Adrenal gland (tissue), 5 donors: ENCODE data around the gene RFX1.

Experiments
- CTCF ChIP-seq, 6 experiments: fragments of 450-650 bp in 4 of 6; fragments of 200-600 bp in 2 of 6; sonication (generic) in 1 of 6; IDR thresholded peaks; 1 replicate in 5 of 6; 2 replicates in 1 of 6; pipeline versions ENCODE4 v1.5.1 to v1.8.0; 2016 to 2021; ENCODE audit warnings: antibody characterized with exemption in 6 of 6, mild to moderate bottlenecking in 2 of 6, moderate library complexity in 1 of 6
- POLR2A ChIP-seq, 2 donors: fragments of 450-650 bp; IDR thresholded peaks; one replicate each; pipeline ENCODE4 v1.6.1; 2017; ENCODE audit warnings: antibody characterized with exemption in 2 of 2, mild to moderate bottlenecking in 2 of 2, moderate library complexity in 1 of 2
- donor health status: DM: no; HTN: no; CAD: no.

- TF ChIP-seq CTCF (IDR thresholded peaks at IDR 0.05) (no peak), POLR2A (IDR thresholded peaks at IDR 0.05) (no peak)
Measured at GRCh38 chr19:13989487-13989886, 16.6 kb downstream of the RFX1 start.
